HG02763 (cell line): Measurements from ENCODE around the gene SYNM.

Experiments
- ATAC-seq: cut with Tn5 transposase; IDR thresholded peaks from one replicate; pipeline ENCODE4 v1.9.1; 2021; ENCODE audit warnings: mild to moderate bottlenecking, moderate library complexity; ENCODE audit not compliant: unreplicated experiment

The SYNM gene

DNA sequence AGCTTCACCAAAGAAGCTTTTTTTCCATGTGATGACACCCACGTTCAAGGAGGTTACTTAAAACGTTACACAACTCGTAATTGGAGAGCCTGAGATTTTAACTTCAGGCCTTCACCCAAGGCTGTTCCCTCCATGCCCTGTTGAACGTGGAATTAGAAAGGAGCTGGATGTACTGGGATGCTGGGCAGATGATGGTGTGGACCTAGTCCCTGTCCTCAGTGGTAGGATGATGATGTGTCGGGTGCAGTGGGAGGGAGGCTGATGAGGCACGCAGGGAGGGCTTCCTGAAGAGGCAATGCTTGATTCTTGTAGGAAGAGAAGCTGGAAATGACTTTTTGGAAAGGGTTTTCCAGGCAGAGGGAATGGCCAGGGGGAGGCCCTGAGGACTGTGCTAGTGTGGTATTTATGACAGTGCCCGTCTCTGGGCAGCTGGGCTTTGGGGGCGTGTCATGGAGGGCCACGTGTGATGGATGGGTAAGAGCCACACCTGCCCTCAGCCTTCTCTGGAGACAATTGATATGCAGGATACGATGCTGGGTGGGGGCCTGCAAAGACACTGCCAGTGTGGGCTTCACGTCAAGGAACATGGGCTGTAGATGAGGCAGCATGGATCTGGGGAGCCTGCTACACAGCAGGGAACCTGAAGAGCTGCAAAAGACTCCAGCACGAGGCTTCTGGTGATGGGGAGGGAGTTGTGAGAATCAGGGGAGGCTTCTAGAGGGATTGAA is 15.3 kb downstream of the SYNM start:
- no peak for ATAC-seq

- ATAC-seq = no peak
Measured at GRCh38 chr15:99121207-99121606, 16.3 kb downstream of the SYNM start.

- no peak for ATAC-seq
Measured at GRCh38 chr15:99121691-99122410, 17.0 kb downstream of the SYNM start.

- no peak for ATAC-seq
Measured at GRCh38 chr15:99122831-99123712, 18.2 kb downstream of the SYNM start.

DNA sequence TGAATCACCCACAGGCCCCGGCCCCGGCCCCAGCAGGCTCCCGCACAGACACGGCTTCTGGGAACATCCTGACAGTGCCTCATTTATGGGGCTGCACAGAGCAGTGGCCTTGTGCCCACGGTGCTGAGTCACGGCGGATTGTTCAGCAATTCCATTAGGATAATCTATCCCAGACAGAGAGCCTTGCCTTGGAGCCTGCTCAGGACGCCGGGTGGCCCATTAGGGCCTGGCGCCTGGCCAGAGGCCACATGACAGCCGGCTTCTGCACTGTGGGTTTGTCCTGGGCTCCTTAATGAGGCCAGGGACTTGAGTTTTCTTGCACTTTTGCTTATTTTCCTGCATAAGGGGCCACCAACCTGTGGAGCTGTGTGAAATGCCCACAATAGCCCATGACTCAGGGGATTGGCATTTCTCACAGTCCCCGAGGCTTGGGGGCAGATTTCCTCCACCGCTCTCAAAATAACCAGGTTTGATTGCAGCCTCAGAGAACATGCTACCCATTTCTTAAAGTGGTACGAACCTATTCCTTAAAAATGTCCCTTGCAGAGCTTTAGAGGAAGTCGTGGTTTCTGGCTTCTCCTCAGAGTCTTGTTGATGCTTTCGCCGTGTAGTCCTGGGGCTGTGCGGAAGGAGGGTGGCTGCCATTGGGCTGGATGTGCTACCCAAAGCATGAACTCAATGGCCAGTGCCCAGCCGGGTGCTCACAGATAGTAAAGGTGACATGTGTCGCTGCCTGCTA is 19.0 kb downstream of the SYNM start:
- no peak for ATAC-seq

DNA sequence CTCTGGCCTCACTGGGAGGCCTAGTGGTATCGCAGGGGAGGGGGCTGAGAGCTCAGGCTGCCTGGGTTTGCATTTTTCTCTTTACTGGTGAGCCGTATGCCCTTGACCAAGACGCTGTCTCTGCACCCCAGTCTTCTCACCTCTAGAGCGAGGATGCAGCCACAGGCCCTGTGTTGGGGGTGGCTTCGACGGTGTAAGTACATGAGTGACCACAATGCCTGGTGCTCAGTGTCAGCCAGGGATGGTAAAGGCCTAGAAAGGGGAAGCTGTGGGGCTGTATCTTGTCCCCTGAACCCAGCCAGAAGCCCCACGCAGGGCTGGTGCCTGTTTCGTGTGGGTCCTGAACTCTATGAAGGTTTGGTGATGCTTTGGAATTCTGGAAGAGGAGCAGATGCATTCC is 19.8 kb downstream of the SYNM start:
- no peak for ATAC-seq

DNA sequence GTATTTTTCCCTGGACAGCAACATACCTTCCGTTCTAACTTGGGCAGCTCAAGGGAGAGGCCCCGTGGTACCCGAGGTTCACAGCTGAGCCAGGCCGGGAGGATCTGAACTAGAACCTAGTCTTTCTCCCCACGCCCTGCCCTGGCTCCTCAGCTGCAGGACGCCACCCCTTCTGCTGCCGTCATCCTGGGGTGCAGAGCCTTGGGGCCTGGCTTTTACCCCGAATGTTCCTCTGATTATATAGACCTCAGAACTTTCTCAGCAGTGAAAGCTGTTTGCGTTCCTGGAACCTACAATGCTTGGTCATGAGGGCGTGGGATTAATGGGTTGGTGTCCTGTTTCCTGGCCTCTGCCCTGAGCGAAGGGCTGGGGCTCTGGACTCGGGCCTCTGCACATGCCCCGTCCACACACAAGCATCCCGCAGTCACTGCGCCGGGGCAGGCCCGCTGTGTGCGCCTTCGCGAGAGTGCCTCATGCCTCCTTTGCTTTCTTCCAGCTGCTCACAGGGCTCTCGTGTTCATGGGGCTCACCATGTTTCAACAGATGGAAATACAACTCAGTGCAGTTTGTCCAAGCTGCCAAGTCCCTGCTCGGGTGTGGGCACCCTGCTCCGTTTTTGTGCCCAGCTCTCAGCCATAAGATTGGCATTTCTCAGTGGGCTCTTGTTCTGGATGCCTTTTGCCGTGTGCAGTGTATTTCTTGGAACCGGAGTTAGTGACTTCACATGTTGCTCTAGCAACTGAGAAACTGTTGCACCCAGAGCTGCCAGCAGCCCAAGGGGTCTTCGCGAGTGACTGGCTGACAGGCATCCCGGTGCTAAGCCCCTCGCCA is 20.4 kb downstream of the SYNM start:
- no peak for ATAC-seq

DNA sequence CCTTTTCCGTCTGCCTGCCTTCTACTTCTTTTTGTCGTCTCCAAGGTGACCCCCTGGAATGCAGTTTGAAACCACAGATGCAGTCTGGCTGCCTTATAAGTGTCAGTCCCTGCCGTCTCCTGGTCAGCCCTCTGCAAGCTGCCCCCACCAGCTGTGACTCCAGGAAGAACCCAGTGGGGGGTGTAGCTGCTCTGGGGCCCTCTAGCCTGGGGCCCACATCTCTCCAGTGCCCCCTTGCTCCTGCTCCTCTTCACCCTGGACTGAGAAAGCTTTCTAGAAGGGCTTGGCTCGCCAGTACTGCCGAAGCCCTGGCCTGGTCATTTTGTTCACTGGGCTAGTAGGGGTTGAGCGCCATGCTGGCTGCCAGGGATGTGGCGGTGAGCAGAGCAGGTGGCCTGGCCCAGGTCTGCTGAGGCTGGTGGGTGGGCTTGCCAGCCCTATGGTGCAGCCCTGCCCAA is 21.3 kb downstream of the SYNM start:
- no peak for ATAC-seq

DNA sequence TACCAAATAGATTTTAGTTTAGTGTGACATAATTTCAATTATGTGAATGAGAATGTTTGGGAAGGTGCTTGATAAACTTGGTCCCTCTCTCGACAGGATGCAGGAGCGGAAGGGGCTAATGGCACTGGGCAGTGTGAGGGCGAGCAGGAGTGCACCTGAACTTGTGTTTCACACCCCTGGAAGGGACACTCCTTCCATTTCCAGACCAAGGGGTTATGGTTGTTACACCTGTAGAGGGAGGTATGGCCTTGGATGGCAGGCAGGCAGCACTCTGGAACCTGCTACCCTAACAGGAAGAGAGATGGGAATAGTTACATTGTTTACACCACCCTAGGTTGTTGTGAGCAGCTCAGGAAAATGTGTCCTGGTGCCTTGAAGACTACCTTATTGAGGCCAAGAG is 22.1 kb downstream of the SYNM start:
- ATAC-seq = no peak

- no peak for ATAC-seq
Measured at GRCh38 chr15:99127773-99128172, 22.9 kb downstream of the SYNM start.

DNA sequence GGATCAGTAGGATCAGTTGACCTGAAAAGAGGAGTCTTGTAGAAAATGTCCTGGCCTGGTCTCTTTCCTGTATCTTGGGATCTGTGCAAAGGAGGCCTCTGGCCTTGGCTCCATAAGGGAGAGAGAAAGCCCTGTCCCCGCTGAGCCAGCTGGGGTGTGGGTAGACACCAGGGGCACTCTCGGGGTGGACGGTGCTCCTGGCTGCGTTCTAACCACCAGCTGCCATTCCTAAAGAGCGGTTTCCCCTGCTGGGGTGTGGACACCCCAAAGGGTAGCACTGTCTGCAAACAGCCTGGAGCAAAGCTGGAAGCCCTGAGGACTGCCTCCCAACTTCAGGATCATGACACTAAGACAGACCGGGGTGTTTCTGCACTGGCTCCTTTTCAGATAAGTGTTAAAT is 23.5 kb downstream of the SYNM start:
- no peak for ATAC-seq

DNA sequence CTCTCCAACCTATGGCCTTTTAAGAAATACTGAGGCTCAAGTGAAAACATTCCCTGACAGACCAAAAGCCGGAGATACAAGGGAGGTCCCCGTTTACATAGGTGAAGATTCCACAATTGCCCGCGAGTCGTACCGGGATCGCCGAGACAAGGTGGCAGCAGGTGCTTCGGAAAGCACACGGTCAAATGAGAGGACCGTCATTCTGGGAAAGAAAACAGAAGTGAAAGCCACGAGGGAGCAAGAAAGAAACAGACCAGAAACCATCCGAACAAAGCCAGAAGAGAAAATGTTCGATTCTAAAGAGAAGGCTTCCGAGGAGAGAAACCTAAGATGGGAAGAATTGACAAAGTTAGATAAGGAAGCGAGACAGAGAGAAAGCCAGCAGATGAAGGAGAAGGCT is 24.8 kb downstream of the SYNM start:
- ATAC-seq = no peak

DNA sequence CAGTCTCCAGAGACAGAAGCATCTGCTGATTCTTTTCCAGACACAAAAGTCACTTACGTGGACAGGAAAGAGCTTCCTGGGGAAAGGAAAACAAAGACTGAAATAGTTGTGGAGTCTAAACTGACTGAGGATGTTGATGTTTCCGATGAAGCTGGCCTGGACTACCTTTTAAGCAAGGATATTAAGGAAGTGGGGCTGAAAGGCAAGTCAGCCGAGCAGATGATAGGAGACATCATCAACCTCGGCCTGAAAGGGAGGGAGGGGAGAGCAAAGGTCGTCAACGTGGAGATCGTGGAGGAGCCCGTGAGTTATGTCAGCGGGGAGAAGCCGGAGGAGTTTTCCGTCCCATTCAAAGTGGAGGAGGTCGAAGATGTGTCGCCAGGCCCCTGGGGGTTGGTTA is 25.4 kb downstream of the SYNM start:
- ATAC-seq = no peak

DNA sequence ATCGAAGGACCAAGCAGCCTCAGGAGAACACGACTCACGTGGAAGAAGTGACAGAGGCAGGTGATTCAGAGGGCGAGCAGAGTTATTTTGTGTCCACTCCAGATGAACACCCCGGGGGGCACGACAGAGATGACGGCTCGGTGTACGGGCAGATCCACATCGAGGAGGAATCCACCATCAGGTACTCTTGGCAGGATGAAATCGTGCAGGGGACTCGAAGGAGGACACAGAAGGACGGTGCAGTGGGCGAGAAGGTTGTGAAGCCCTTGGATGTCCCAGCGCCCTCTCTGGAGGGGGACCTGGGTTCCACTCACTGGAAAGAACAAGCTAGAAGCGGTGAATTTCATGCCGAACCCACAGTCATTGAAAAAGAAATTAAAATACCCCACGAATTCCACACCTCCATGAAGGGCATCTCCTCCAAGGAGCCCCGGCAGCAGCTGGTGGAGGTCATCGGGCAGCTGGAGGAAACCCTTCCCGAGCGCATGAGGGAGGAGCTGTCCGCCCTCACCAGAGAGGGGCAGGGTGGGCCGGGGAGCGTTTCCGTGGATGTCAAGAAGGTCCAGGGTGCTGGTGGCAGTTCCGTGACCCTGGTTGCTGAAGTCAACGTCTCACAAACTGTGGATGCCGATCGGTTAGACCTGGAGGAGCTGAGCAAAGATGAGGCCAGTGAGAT is 26.0 kb downstream of the SYNM start:
- ATAC-seq = no peak

DNA sequence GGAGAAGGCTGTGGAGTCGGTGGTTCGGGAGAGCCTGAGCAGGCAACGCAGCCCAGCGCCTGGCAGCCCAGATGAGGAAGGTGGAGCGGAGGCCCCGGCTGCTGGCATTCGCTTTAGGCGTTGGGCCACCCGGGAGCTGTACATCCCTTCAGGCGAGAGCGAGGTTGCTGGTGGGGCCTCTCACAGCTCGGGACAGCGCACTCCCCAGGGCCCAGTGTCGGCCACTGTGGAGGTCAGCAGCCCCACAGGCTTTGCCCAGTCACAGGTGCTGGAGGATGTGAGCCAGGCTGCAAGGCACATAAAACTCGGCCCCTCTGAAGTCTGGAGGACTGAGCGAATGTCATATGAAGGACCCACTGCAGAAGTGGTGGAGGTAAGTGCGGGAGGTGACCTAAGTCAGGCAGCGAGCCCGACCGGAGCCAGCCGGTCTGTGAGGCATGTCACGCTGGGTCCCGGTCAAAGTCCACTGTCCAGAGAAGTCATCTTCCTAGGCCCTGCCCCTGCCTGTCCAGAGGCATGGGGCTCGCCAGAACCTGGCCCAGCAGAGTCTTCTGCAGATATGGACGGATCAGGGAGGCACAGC is 26.7 kb downstream of the SYNM start:
- no peak for ATAC-seq

DNA sequence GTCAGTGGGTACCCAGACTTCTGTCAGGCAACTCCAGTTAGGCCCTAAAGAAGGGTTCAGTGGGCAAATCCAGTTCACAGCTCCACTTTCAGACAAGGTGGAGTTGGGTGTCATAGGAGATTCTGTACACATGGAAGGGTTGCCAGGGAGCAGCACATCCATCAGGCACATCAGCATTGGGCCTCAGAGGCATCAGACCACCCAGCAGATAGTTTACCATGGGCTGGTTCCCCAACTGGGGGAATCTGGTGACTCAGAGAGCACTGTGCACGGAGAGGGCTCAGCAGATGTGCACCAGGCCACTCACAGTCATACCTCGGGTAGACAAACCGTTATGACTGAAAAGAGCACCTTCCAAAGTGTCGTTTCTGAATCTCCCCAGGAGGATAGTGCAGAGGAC is 27.2 kb downstream of the SYNM start:
- no peak for ATAC-seq

DNA sequence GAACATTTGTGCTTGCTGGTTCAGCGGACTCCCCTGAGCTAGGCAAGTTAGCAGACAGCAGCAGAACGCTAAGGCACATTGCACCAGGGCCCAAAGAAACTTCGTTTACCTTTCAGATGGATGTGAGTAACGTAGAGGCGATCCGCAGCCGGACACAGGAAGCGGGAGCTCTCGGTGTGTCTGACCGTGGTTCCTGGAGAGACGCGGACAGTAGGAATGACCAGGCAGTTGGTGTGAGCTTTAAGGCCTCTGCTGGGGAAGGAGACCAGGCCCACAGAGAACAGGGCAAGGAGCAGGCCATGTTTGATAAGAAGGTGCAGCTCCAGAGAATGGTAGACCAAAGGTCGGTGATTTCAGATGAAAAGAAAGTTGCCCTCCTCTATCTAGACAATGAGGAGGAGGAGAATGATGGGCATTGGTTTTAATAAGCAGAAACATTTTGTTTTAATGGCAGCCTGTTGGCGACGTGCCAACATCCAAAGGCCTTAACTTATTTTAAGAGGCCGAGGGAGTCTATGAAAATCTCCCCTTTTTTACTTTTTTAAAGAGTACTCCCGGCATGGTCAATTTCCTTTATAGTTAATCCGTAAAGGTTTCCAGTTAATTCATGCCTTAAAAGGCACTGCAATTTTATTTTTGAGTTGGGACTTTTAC is 27.9 kb downstream of the SYNM start:
- no peak for ATAC-seq

GRCh38 chr15:99134317-99134821 is 29.5 kb downstream of the SYNM start:
- ATAC-seq = no peak
